Measurements from ENCODE around the gene ST13.
"Not testable (repeated sequence)": the region's sequence is repeated elsewhere in the genome, so short reads cannot be mapped to it uniquely, and the experiment has no call there.

Gene ST13

DNA sequence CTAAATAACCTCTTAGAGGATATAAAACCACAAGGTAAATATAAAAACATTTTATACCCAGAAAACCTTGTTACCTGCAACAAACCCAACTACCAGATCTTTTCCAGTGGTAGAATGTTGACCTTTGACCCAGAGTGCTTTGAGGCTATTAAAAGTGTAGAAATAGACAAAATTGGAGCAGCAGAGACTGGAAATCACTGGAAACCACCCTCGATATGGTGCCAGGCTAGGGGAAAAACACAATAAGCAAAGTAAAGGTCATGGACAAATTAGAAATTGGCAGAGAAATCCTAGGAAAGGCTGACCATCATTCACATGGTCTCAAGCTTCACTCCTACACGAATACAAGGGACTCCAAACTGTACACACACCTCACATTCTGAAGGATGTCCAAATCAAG is 64.0 kb downstream of the ST13 start:
- WGBS, 2 experiments = 92 to 94% methylated on average over 2 of the region's 2 CpGs
- Histone ChIP-seq H3K4me3 (ENCODE audit: insufficient read depth, low read depth, low read length) (no peak overlapping the region), H3K36me3 (ENCODE audit: control insufficient read depth, insufficient read depth, low read length) (peaks cover 5% of the 10 kb centered on the region), H3K27ac (ENCODE audit: insufficient read depth, low read depth, low read length, poor library complexity, severe bottlenecking) (no peak overlapping the region), H3K4me1 (ENCODE audit: control insufficient read depth, insufficient read depth, low read length) (no peaks in the 10 kb centered on the region), H3K9me3 (ENCODE audit: control insufficient read depth, low read length) (no peaks in the 10 kb centered on the region), H3K27me3 (ENCODE audit: control insufficient read depth, insufficient read depth, low read length, poor library complexity, severe bottlenecking) (no peaks in the 10 kb centered on the region)

- no peak overlapping the region for H3K27ac ChIP-seq (ENCODE audit: insufficient read depth, low read depth, low read length, poor library complexity, severe bottlenecking)
- H3K36me3 ChIP-seq (ENCODE audit: control insufficient read depth, insufficient read depth, low read length) = peaks cover 5% of the 10 kb centered on the region
- no peak overlapping the region for H3K4me3 ChIP-seq (ENCODE audit: insufficient read depth, low read depth, low read length)
- no peaks in the 10 kb centered on the region for H3K4me1 ChIP-seq (ENCODE audit: control insufficient read depth, insufficient read depth, low read length)
- H3K27me3 ChIP-seq (ENCODE audit: control insufficient read depth, insufficient read depth, low read length, poor library complexity, severe bottlenecking) = no peaks in the 10 kb centered on the region
- H3K9me3 ChIP-seq (ENCODE audit: control insufficient read depth, low read length) = no peaks in the 10 kb centered on the region
Observed at GRCh38 chr22:40791241-40791640, 65.2 kb downstream of the ST13 start.

GRCh38 chr22:40789131-40789530 is 67.3 kb downstream of the ST13 start:
- Histone ChIP-seq H3K27me3 (ENCODE audit: control insufficient read depth, insufficient read depth, low read length, poor library complexity, severe bottlenecking) (no peaks in the 10 kb centered on the region), H3K4me3 (ENCODE audit: insufficient read depth, low read depth, low read length) (no peak overlapping the region), H3K36me3 (ENCODE audit: control insufficient read depth, insufficient read depth, low read length) (peaks cover 5% of the 10 kb centered on the region), H3K4me1 (ENCODE audit: control insufficient read depth, insufficient read depth, low read length) (no peaks in the 10 kb centered on the region), H3K9me3 (ENCODE audit: control insufficient read depth, low read length) (no peaks in the 10 kb centered on the region), H3K27ac (ENCODE audit: insufficient read depth, low read depth, low read length, poor library complexity, severe bottlenecking) (no peak overlapping the region)
- 94 to 96% methylated on average over 22 of the region's 22 CpGs for WGBS, 2 experiments

- 90 to 93% methylated on average over 3 of the region's 3 CpGs for WGBS, 2 experiments
- Histone ChIP-seq H3K27me3 (ENCODE audit: control insufficient read depth, insufficient read depth, low read length, poor library complexity, severe bottlenecking) (no peaks in the 10 kb centered on the region), H3K36me3 (ENCODE audit: control insufficient read depth, insufficient read depth, low read length) (no peaks in the 10 kb centered on the region), H3K4me3 (ENCODE audit: insufficient read depth, low read depth, low read length) (no peak overlapping the region), H3K9me3 (ENCODE audit: control insufficient read depth, low read length) (no peaks in the 10 kb centered on the region), H3K27ac (ENCODE audit: insufficient read depth, low read depth, low read length, poor library complexity, severe bottlenecking) (no peak overlapping the region), H3K4me1 (ENCODE audit: control insufficient read depth, insufficient read depth, low read length) (no peaks in the 10 kb centered on the region)
Observed at GRCh38 chr22:40782521-40782920, 73.9 kb downstream of the ST13 start.

- H3K4me1 ChIP-seq (ENCODE audit: control insufficient read depth, insufficient read depth, low read length); H3K27ac ChIP-seq (ENCODE audit: insufficient read depth, low read depth, low read length, poor library complexity, severe bottlenecking); H3K36me3 ChIP-seq (ENCODE audit: control insufficient read depth, insufficient read depth, low read length); H3K4me3 ChIP-seq (ENCODE audit: insufficient read depth, low read depth, low read length); H3K9me3 ChIP-seq (ENCODE audit: control insufficient read depth, low read length); H3K27me3 ChIP-seq (ENCODE audit: control insufficient read depth, insufficient read depth, low read length, poor library complexity, severe bottlenecking): not testable (repeated sequence)
- WGBS, 2 experiments = 94 to 95% methylated on average over 14 of the region's 14 CpGs
Observed at GRCh38 chr22:40781749-40782148, 74.7 kb downstream of the ST13 start.
